GM13976 (cell line): ENCODE results near the gene CLSTN2.

Source experiments
- DNase-seq: peaks from one replicate; pipeline ENCODE4 v3.0.0; 2012; ENCODE audit warnings: low spot score
- in situ Hi-C: fragments of 300-500 bp; cut with MboI; formaldehyde crosslinking; loops from one replicate; pipeline ENCODE4 v1.12.0; 2022; ENCODE audit warnings: low sequenced_read_pairs, mixed read lengths, inconsistent platforms; ENCODE audit not compliant: unreplicated experiment
- TF ChIP-seq, protein P1 (sequence below): IDR thresholded peaks from 2 replicates; pipeline ENCODE4 v1.5.1; 2012; ENCODE audit warnings: borderline replicate concordance, mild to moderate bottlenecking; ENCODE audit not compliant: insufficient read depth; ENCODE audit errors: extremely low read depth, missing control alignments, control extremely low read depth

CLSTN2 gene

DNA sequence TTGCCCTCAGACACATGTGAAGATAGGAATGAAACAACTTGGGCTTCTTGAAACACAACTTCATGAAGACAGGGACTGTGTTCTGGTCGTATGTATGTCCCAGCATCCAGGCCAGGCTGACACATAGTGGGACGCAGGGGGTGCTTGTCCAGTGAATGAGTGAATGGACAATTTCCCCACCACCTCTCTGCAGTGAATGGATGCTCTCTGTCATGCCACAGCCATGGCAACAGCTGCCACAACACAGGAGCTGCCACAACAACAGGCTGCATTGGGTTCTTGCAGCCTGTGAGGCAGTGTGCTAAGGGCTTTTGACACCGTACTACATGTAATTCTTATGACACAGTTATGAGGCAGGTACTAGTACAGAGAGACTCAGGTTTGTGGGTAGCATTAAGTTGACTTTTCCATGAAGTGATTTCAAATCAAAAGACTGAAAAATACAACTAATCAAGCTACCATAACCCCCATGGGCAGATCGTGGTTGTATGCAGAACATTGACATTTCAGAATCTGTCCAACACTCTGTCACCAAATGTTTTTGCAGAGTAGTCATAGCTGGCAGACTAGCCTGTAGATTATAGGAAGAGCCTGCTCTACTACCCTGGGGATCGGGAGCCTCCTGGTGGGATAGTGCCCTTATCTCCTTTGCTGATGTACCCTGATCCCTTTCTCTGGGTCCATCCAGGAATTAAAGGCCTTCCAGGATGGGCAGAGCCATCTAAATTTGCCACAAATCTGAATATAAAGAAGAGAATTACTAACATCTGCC is 40.8 kb downstream of the CLSTN2 start:
- TF ChIP-seq, protein P1, sequence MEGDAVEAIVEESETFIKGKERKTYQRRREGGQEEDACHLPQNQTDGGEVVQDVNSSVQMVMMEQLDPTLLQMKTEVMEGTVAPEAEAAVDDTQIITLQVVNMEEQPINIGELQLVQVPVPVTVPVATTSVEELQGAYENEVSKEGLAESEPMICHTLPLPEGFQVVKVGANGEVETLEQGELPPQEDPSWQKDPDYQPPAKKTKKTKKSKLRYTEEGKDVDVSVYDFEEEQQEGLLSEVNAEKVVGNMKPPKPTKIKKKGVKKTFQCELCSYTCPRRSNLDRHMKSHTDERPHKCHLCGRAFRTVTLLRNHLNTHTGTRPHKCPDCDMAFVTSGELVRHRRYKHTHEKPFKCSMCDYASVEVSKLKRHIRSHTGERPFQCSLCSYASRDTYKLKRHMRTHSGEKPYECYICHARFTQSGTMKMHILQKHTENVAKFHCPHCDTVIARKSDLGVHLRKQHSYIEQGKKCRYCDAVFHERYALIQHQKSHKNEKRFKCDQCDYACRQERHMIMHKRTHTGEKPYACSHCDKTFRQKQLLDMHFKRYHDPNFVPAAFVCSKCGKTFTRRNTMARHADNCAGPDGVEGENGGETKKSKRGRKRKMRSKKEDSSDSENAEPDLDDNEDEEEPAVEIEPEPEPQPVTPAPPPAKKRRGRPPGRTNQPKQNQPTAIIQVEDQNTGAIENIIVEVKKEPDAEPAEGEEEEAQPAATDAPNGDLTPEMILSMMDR = no peak
- DNase-seq = no peak
- in situ Hi-C loops = no loop called here

DNA sequence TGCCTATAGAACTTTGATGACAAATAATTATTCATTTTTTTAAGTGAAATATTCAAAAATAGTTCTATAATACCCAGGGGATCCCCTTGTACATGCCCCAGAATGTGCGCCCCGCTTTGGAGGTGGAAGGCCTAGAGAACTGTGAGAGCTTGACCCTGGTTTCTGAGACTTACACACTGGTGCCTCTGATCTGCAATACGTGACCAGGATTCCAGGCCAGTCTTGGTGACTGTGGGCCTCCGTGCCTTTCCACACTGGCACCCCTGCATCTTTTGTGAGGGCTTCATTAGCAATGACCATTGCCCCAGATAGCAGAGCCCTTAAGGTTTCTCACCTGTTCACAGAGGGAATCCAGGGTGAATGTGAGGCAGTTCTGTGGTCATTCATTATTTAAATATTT is 44.0 kb downstream of the CLSTN2 start:
- TF ChIP-seq, protein P1 = no peak
- in situ Hi-C loops = no loop called here
- DNase-seq = no peak

DNA sequence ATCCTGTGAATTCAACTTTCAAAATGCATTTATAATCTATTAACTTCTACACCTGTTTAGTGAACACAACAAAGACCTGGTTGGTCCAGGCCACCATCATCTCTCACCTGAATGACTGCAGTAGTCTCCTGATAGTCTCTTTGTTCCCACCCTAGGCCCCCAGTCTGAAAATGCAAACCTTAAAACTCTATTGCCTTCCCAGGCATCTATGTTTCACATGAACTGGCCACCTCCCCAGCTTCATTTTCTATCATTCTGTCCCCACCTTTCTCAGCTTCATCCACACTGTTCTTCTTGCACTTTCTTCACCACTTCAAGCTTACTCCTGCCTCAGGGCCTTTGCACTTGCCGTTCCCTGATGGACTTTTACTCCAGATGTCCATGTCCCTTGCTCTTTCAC is 45.0 kb downstream of the CLSTN2 start:
- TF ChIP-seq, protein P1 = no peak
- DNase-seq = no peak
- in situ Hi-C loops = no loop called here

DNA sequence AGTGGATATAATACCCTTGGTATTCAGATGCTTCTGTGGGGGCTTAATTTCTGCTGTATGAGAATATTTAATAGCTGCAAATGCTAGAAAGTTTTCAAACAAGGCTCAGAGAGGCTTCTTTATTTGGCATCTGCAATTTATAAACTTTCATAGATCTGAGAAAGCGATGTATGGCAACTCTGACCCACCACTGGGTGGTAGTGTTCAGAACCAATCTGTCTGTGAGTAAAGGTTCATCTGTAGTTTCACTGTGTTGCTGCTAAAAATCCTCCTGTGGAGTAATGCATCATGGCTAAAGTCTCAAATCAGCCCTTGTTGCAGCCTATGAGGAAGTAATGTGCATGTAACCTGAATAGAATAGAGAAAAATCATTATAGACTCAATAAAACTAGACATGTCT is 47.4 kb downstream of the CLSTN2 start:
- DNase-seq = no peak
- TF ChIP-seq, protein P1 = no peak
- in situ Hi-C loops = no loop called here

DNA sequence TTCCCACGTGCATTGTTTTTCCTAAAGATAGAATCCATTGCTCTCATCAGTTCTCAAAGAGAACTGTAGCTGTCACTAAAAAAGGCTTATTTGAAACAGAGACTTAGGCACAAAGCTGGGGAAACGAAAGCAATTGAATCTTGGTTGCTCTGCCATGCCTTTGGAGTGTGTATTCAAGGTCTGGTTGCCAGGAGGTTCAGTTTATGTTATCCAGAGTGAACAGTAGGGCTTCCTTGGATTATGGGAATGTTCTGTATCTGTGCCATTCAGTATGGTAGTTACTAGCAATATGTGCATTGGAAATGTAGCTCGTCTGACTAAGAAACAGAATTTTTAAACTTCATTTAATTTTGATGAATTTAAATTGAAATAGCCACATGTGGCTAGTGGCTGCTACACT is 50.6 kb downstream of the CLSTN2 start:
- in situ Hi-C loops = no loop called here
- no peak for DNase-seq
- TF ChIP-seq, protein P1 = no peak

DNA sequence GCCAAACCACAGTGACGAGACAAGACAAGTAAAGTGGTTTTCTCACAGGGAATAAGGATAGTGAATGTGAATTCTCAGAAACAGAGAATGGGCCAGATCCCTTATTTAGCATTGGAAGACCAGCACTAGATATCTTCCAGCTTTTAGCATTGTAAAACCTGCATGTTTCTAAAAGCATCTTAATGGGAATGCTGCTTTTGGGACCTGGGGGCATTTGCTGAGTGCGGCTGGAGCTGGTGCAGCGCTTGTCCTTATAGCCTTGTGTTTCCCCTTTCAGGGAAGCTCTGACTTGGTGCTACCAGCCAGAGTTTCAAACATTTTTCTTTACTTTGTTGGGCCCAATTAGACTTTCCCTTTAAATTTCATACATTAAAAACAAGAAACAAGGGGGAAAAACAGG is 52.9 kb downstream of the CLSTN2 start:
- in situ Hi-C loops = no loop called here
- TF ChIP-seq, protein P1 = no peak
- DNase-seq = no peak
